B cell (primary cell): ENCODE measurements around the gene DPP10. TPM values are rescaled to one million over a fixed set of nuclear protein-coding genes. Genes with fewer than 3 reads are reported as not detected.

ENCODE experiments used
- ATAC-seq: fragments of 200-7000 bp; cut with Tn5 transposase; one replicate; pipeline ENCODE4 v1.10.0; 2021; ENCODE audit warnings: low read depth, mild to moderate bottlenecking, moderate number of reproducible peaks, moderate library complexity
- CTCF ChIA-PET: fragments of 350-600 bp; sonication (Branson Sonifier 250); formaldehyde crosslinking; loops from one replicate; lab custom pipeline; 2021; ENCODE audit warnings: antibody characterized with exemption, inconsistent platforms; lab: Charles Lee
- POLR2A ChIA-PET: fragments of 350-600 bp; sonication (Branson Sonifier 250); formaldehyde crosslinking; loops from one replicate; lab custom pipeline; 2021; ENCODE audit warnings: antibody characterized with exemption; lab: Charles Lee
- DNase-seq: peaks from one replicate; pipeline ENCODE4 v3.0.0; 2013
- H2AFZ ChIP-seq: 2 replicates; pipeline ENCODE4 v1.6.1; 2012; ENCODE audit warnings: mild to moderate bottlenecking, low read depth, low read length; ENCODE audit not compliant: insufficient read depth, poor library complexity, severe bottlenecking
- H3K27ac ChIP-seq, 2 donors: 1 replicate in 1 of 2; 2 replicates in 1 of 2; pipeline ENCODE4 v1.5.1; 2012 to 2013; ENCODE audit warnings: low read length in 2 of 2, mild to moderate bottlenecking in 2 of 2, moderate library complexity in 1 of 2
- H3K27me3 ChIP-seq, 4 experiments: fragments of 200-600 bp in 1 of 4; sonication (generic) in 1 of 4; replicated peaks in 1 of 4; 1 replicate in 2 of 4; 2 replicates in 2 of 4; pipeline versions ENCODE4 v1.6.1 to v1.7.0; 2013 to 2016; ENCODE audit warnings: low read length in 3 of 4, mild to moderate bottlenecking in 2 of 4, mixed read lengths in 1 of 4, moderate library complexity in 1 of 4; ENCODE audit not compliant: insufficient read depth in 4 of 4, control insufficient read depth in 3 of 4; ENCODE audit errors: control extremely low read depth in 1 of 4
- H3K36me3 ChIP-seq, 2 experiments: replicated peaks in 1 of 2; 1 replicate in 1 of 2; 2 replicates in 1 of 2; pipeline versions ENCODE4 v1.6.1 to v1.7.1; 2013; ENCODE audit warnings: low read length in 1 of 2; ENCODE audit not compliant: insufficient read depth in 2 of 2, control insufficient read depth in 1 of 2; ENCODE audit errors: control extremely low read depth in 1 of 2, extremely low read depth in 1 of 2
- H3K4me1 ChIP-seq, 2 donors: fragments of 200-600 bp in 1 of 2; sonication (generic) in 1 of 2; 1 replicate in 1 of 2; 2 replicates in 1 of 2; pipeline versions ENCODE4 v1.5.1 to v1.6.1; 2013 to 2017; ENCODE audit warnings: low read length in 2 of 2; ENCODE audit not compliant: control insufficient read depth in 2 of 2, insufficient read depth in 2 of 2
- H3K4me2 ChIP-seq: replicated peaks from 2 replicates; pipeline ENCODE3; 2012; ENCODE audit warnings: mild to moderate bottlenecking, low read depth, low read length; ENCODE audit not compliant: poor library complexity, severe bottlenecking
- H3K4me3 ChIP-seq, 5 experiments: fragments of 200-600 bp in 1 of 5; sonication (generic) in 1 of 5; 1 replicate in 3 of 5; 2 replicates in 2 of 5; pipeline versions ENCODE4 v1.5.1 to v1.7.0; 2011 to 2016; ENCODE audit warnings: low read length in 4 of 5, mild to moderate bottlenecking in 4 of 5, low read depth in 2 of 5, control low read depth in 1 of 5, moderate library complexity in 1 of 5; ENCODE audit not compliant: insufficient read depth in 1 of 5; ENCODE audit errors: control extremely low read depth in 1 of 5, extremely low read depth in 1 of 5
- H3K79me2 ChIP-seq: fragments of 200-600 bp; sonication (generic); one replicate; pipeline ENCODE4 v1.6.0; 2016; ENCODE audit warnings: low read length; ENCODE audit not compliant: control insufficient read depth, insufficient read depth
- H3K9ac ChIP-seq: fragments of 200-600 bp; sonication (generic); 2 replicates; pipeline ENCODE4 v1.6.1; 2017; ENCODE audit warnings: mild to moderate bottlenecking, low read length, moderate library complexity
- H3K9me3 ChIP-seq, 3 donors: one replicate each; pipeline versions ENCODE4 v1.6.1 to v1.7.1; 2013; ENCODE audit warnings: low read length in 2 of 3; ENCODE audit not compliant: control insufficient read depth in 2 of 3, insufficient read depth in 1 of 3; ENCODE audit errors: control extremely low read depth in 1 of 3
- H4K20me1 ChIP-seq: 2 replicates; pipeline ENCODE4 v1.6.0; 2012; ENCODE audit warnings: mild to moderate bottlenecking, low read length; ENCODE audit not compliant: insufficient read depth, control insufficient read depth, poor library complexity, severe bottlenecking
- H3K27ac Mint-ChIP-seq: one replicate; pipeline ENCODE4 v1.8.0; 2021; ENCODE audit warnings: mixed read lengths
- H3K27me3 Mint-ChIP-seq: one replicate; pipeline ENCODE4 v1.8.0; 2021; ENCODE audit warnings: mixed read lengths
- H3K4me1 Mint-ChIP-seq: one replicate; pipeline ENCODE4 v1.8.0; 2021; ENCODE audit warnings: mixed read lengths
- H3K4me3 Mint-ChIP-seq: one replicate; pipeline ENCODE4 v1.8.0; 2021; ENCODE audit warnings: mixed read lengths
- H3K9me3 Mint-ChIP-seq: one replicate; pipeline ENCODE4 v1.8.0; 2022; ENCODE audit warnings: mixed read lengths; ENCODE audit not compliant: insufficient read depth
- CTCF ChIP-seq: fragments of 200-600 bp; IDR thresholded peaks from one replicate; pipeline ENCODE4 v1.8.0; 2022; ENCODE audit warnings: antibody characterized with exemption, mild to moderate bottlenecking
- EZH2 ChIP-seq: IDR thresholded peaks from 2 replicates; pipeline ENCODE4 v1.6.1; 2012; ENCODE audit warnings: borderline replicate concordance, low read depth, mild to moderate bottlenecking, moderate library complexity, low read length; ENCODE audit not compliant: insufficient read depth, poor library complexity, severe bottlenecking
- WGBS: methylation state at CpG from one replicate; pipeline ENCODE4 v1.1.5; 2013; ENCODE audit warnings: missing lambda C conversion rate; ENCODE audit not compliant: insufficient coverage; 5-methylcytosine and 5-hydroxymethylcytosine counted together
- intact Hi-C: fragments of 100-400 bp; cut with micrococcal nuclease; formaldehyde crosslinking; loops from one replicate; pipeline ENCODE4 v1.10.0; 2022
- polyA plus RNA-seq: library from polyadenylated mRNA; depleted of rRNA; stranded (reverse); fragments of >200 nt; gene quantifications from 2 replicates; pipeline ENCODE4 v1.2.3, GENCODE V29; 2012
- total RNA-seq, 2 donors: library from RNA; stranded (reverse); fragments of 120-200 nt in 1 of 2; gene quantifications; 1 replicate in 1 of 2; 2 replicates in 1 of 2; pipeline versions ENCODE4 v1.2.3 to v1.2.4, GENCODE V29; 2013 to 2022

Gene DPP10
- total and polyA plus RNA-seq, 2 donors (not counting 1 experiment from before 2014, with no cell fraction given), result not detected

- POLR2A ChIA-PET, result no interaction called here
- Mint-ChIP-seq H3K4me1 (no peaks in the 10 kb centered on the region), H3K9me3 (peaks cover 2% of the 10 kb centered on the region), H3K27ac (no peak overlapping the region), H3K4me3 (no peak overlapping the region), H3K27me3 (no peaks in the 10 kb centered on the region)
- TF ChIP-seq EZH2 (no peak), CTCF (no peak)
- Histone ChIP-seq H3K4me1 (no peaks in the 10 kb centered on the region), H3K27ac (no peak overlapping the region), H4K20me1 (no peaks in the 10 kb centered on the region), H3K79me2 (no peaks in the 10 kb centered on the region), H3K27me3 (no peaks in the 10 kb centered on the region), H3K4me2 (no peak overlapping the region), H3K36me3 (no peaks in the 10 kb centered on the region), H2AFZ (no peak overlapping the region), H3K9ac (no peak overlapping the region), H3K4me3 (no peak overlapping the region), H3K9me3 (no peaks in the 10 kb centered on the region)
- WGBS, result no CpG with 5 or more reads among the region's 5 CpGs
- intact Hi-C loops, result no loop called here
- CTCF ChIA-PET, result no interaction called here
- no peak for DNase-seq
- ATAC-seq, result no peak
Measured at GRCh38 chr2:114960389-114960788, 517.9 kb downstream of the DPP10 start.

- Mint-ChIP-seq H3K27me3 (no peaks in the 10 kb centered on the region), H3K27ac (no peak overlapping the region), H3K4me3 (no peak overlapping the region), H3K9me3 (peaks cover 5% of the 10 kb centered on the region), H3K4me1 (no peaks in the 10 kb centered on the region)
- ChIA-PET CTCF (no interaction called here), POLR2A (no interaction called here)
- H3K4me3 ChIP-seq, result no peak overlapping the region
- no peaks in the 10 kb centered on the region for H3K79me2 ChIP-seq
- no CpG with 5 or more reads among the region's 3 CpGs for WGBS
- no peak overlapping the region for H2AFZ ChIP-seq
- H3K4me1 ChIP-seq, result no peaks in the 10 kb centered on the region
- no peaks in the 10 kb centered on the region for H3K36me3 ChIP-seq
- H4K20me1 ChIP-seq, result no peaks in the 10 kb centered on the region
- no peak for ATAC-seq
- intact Hi-C loops, result no loop called here
- H3K9me3 ChIP-seq, result no peaks in the 10 kb centered on the region
- no peak overlapping the region for H3K4me2 ChIP-seq
- H3K27ac ChIP-seq, result no peak overlapping the region
- no peak for DNase-seq
- H3K9ac ChIP-seq, result no peak overlapping the region
- H3K27me3 ChIP-seq, result no peaks in the 10 kb centered on the region
- TF ChIP-seq EZH2 (no peak), CTCF (no peak)
Measured at GRCh38 chr2:114962532-114962931, 520.1 kb downstream of the DPP10 start.
